PFSK-1 (cell line): ENCODE data around the gene PI4KA.

Source experiments
- FOXP2 ChIP-seq: optimal IDR thresholded peaks from 2 replicates; pipeline ENCODE3; 2011; ENCODE audit warnings: borderline replicate concordance, control low read depth, inconsistent platforms; ENCODE audit not compliant: insufficient read depth; ENCODE audit errors: extremely low read length, extremely low read depth
- POLR2AphosphoS5 ChIP-seq: IDR thresholded peaks from 2 replicates; pipeline ENCODE4 v1.6.1; 2012; ENCODE audit warnings: low read depth, mild to moderate bottlenecking, control low read depth, low read length, moderate library complexity
- REST ChIP-seq, 2 experiments: IDR thresholded peaks; 2 replicates each; pipeline versions ENCODE4 v1.6.1 to v1.8.0; 2011 to 2012; ENCODE audit warnings: low read depth in 2 of 2, low read length in 2 of 2, control low read depth in 1 of 2, inconsistent platforms in 1 of 2, mild to moderate bottlenecking in 1 of 2, moderate library complexity in 1 of 2; ENCODE audit not compliant: insufficient read depth in 1 of 2
- SIN3A ChIP-seq: IDR thresholded peaks from 2 replicates; pipeline ENCODE4 v1.6.1; 2012; ENCODE audit warnings: mild to moderate bottlenecking, low read length, moderate library complexity, borderline replicate concordance; ENCODE audit not compliant: insufficient read depth
- TAF1 ChIP-seq: IDR thresholded peaks from 2 replicates; pipeline ENCODE4 v1.6.1; 2012; ENCODE audit warnings: low read length, control low read depth, borderline replicate concordance; ENCODE audit not compliant: insufficient read depth

PI4KA gene

GRCh38 chr22:20813056-20813455, 45.6 kb downstream of the PI4KA start:
- no peak for TF ChIP-seq TAF1
- TF ChIP-seq FOXP2 = no peak
- no peak for TF ChIP-seq SIN3A
- no peak for TF ChIP-seq POLR2AphosphoS5
- TF ChIP-seq REST (IDR thresholded peaks at IDR 0.05; ENCODE audit: insufficient read depth in 1 of 2, low read depth in 2 of 2, low read length in 2 of 2) = no peak

DNA sequence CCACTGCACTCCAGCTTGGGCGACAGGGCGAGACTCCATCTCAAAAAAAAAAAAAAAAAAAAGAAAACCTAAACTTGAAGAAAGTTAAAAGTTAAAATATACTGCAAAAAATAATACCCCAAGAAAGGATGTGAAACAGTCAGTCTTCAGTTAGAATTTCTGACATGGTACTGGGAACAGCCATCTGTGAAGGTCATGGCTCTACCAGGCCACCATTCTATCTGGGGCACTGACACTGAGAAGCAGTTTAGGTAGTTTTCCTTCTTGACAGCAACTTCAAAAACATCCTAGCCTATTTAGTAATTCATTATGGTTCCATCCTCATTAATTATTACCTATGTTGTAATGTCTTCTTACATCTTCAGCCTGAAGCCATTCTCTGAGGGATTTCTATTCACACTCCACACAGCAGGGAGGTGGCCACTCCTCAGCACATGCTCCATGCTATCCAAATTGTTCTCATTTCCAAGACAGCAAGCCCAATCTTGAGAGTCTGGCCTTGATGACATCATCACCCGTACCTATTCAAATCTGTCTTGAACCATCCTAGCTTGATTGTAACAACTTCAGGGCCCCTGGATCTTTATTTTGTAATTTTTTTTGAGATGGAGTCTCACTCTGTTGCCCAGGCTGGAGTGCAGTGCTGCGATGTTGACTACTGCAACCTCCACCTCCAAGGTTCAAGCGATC, 46.5 kb downstream of the PI4KA start:
- TF ChIP-seq REST (IDR thresholded peaks at IDR 0.05; ENCODE audit: insufficient read depth in 1 of 2, low read depth in 2 of 2, low read length in 2 of 2) (no peak), FOXP2 (no peak)

- TF ChIP-seq SIN3A = no peak
- TF ChIP-seq POLR2AphosphoS5 = no peak
- no peak for TF ChIP-seq REST (IDR thresholded peaks at IDR 0.05; ENCODE audit: insufficient read depth in 1 of 2, low read depth in 2 of 2, low read length in 2 of 2)
- no peak for TF ChIP-seq FOXP2
- no peak for TF ChIP-seq TAF1
These were observed 47.4 kb downstream of the PI4KA start for GRCh38 chr22:20811171-20811570.

GRCh38 chr22:20810645-20811044, 48.0 kb downstream of the PI4KA start:
- TF ChIP-seq TAF1 = no peak
- no peak for TF ChIP-seq SIN3A
- TF ChIP-seq REST (IDR thresholded peaks at IDR 0.05; ENCODE audit: insufficient read depth in 1 of 2, low read depth in 2 of 2, low read length in 2 of 2) = no peak
- TF ChIP-seq FOXP2 = no peak
- TF ChIP-seq POLR2AphosphoS5 = no peak
